ENCODE results near the gene TMEM208.

DNA sequence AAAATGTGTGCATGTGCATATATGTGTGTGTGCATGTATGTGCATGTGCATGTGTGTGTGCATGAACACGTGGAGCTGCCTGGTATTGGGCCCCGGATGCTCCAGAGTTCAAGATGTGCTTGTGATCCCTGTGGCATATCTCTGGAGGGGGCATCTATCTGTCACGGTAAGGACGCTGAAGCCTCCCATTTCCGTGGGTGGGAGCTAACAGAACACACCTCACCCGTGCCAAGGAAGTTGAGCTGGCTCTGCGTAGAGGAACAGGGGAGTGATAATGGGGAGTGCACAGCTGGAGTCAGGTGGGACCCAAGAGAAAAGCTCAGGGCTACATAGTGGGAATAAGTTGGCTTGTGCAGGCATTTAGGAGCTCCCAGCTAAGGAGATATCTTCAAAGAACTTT is 15.3 kb upstream of the TMEM208 start:
- TF ChIP-seq MYC (IDR thresholded peaks at IDR 0.05; ENCODE audit: low read depth, low read length): no peak
- TF ChIP-seq, protein P1, sequence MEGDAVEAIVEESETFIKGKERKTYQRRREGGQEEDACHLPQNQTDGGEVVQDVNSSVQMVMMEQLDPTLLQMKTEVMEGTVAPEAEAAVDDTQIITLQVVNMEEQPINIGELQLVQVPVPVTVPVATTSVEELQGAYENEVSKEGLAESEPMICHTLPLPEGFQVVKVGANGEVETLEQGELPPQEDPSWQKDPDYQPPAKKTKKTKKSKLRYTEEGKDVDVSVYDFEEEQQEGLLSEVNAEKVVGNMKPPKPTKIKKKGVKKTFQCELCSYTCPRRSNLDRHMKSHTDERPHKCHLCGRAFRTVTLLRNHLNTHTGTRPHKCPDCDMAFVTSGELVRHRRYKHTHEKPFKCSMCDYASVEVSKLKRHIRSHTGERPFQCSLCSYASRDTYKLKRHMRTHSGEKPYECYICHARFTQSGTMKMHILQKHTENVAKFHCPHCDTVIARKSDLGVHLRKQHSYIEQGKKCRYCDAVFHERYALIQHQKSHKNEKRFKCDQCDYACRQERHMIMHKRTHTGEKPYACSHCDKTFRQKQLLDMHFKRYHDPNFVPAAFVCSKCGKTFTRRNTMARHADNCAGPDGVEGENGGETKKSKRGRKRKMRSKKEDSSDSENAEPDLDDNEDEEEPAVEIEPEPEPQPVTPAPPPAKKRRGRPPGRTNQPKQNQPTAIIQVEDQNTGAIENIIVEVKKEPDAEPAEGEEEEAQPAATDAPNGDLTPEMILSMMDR (IDR thresholded peaks at IDR 0.05; ENCODE audit: low read depth, low read length): no peak
